Activated CD8-positive, alpha-beta T cell treated with anti-CD3 and anti-CD28 coated beads for 36 hours (primary cell): ENCODE measurements around the gene FOXF2. TPM values are rescaled to one million over a fixed set of nuclear protein-coding genes. Genes with fewer than 3 reads are reported as not detected.

Experiments
- ATAC-seq: fragments of 200-7000 bp; cut with Tn5 transposase; one replicate; pipeline ENCODE4 v1.10.0; 2021; ENCODE audit warnings: mild to moderate bottlenecking, moderate library complexity
- CTCF ChIA-PET: fragments of 350-600 bp; sonication (Branson Sonifier 250); formaldehyde crosslinking; loops from one replicate; lab custom pipeline; 2021; ENCODE audit warnings: antibody characterized with exemption; lab: Charles Lee
- POLR2A ChIA-PET: fragments of 350-600 bp; sonication (Branson Sonifier 250); formaldehyde crosslinking; loops from one replicate; lab custom pipeline; 2021; ENCODE audit warnings: antibody characterized with exemption; lab: Charles Lee
- DNase-seq: peaks from one replicate; pipeline ENCODE4 v3.0.0-alpha.2; 2020
- H3K27ac Mint-ChIP-seq: one replicate; pipeline ENCODE4 v1.8.0; 2021; ENCODE audit warnings: mild to moderate bottlenecking, mixed read lengths
- H3K27me3 Mint-ChIP-seq: one replicate; pipeline ENCODE4 v1.8.0; 2021; ENCODE audit warnings: mixed read lengths
- H3K36me3 Mint-ChIP-seq: one replicate; pipeline ENCODE4 v1.8.0; 2021; ENCODE audit warnings: low read depth, mixed read lengths
- H3K4me1 Mint-ChIP-seq: one replicate; pipeline ENCODE4 v1.8.0; 2021; ENCODE audit warnings: low read depth, mixed read lengths
- H3K4me3 Mint-ChIP-seq: one replicate; pipeline ENCODE4 v1.8.0; 2021; ENCODE audit warnings: mild to moderate bottlenecking, moderate library complexity, mixed read lengths
- H3K9me3 Mint-ChIP-seq: one replicate; pipeline ENCODE4 v1.8.0; 2021; ENCODE audit warnings: mixed read lengths
- intact Hi-C: fragments of 100-400 bp; cut with micrococcal nuclease; formaldehyde crosslinking; loops from one replicate; pipeline ENCODE4 v1.10.0; 2022
- total RNA-seq, 2 experiments: library from RNA; stranded (reverse); gene quantifications; one replicate each; pipeline ENCODE4 v1.2.3, GENCODE V29; 2021
- TF ChIP-seq, protein P1 (sequence below): fragments of 200-600 bp; IDR thresholded peaks from one replicate; pipeline ENCODE4 v1.8.0; 2022; ENCODE audit warnings: antibody characterized with exemption, mild to moderate bottlenecking

The FOXF2 gene
- total RNA-seq, 2 experiments from 2014 or later: not detected

DNA sequence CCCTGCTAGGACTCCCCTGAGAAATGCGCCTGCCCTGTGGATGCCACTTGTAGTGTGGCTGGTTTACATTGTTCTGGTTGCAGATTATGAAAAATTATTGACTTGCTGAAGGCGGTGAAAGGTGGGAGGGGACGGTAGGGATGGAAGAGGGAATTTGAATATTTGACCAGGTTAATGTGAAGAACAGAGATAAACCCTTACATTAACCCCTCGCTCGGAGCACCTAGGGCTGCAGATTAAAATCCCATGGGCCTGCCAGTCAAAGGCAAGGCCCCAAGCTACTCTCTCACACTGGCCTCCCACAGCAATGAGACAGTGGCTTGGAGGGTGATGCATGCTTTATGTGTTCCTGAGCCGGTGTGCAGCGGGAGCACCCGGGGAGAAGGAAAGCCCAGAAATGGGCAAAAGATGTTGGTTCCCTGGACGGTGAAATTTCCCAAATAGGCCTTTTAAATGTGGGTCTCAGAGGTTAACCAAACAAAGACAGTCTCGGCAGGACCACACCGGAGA lies 2.5 kb downstream of the FOXF2 start:
- no peak overlapping the region for H3K4me3 Mint-ChIP-seq
- H3K9me3 Mint-ChIP-seq: no peaks in the 10 kb centered on the region
- ChIA-PET POLR2A (interaction anchor here (0.6 to 1.0 kb wide), 2 partner anchors 9 to 457 kb away, joined by 3 read pairs; no protein-coding TSS in a partner anchor), CTCF (interaction anchor here (1.4 to 2.4 kb wide), 2 partner anchors 10 to 594 kb away, joined by 4 to 10 read pairs; no protein-coding TSS in a partner anchor)
- peaks cover 13% of the 10 kb centered on the region for H3K4me1 Mint-ChIP-seq
- H3K36me3 Mint-ChIP-seq: no peaks in the 10 kb centered on the region
- H3K27me3 Mint-ChIP-seq: peaks cover 73% of the 10 kb centered on the region
- DNase-seq: no peak
- no peak overlapping the region for H3K27ac Mint-ChIP-seq
- ATAC-seq: no peak
- intact Hi-C loops: no loop called here
- TF ChIP-seq, protein P1, sequence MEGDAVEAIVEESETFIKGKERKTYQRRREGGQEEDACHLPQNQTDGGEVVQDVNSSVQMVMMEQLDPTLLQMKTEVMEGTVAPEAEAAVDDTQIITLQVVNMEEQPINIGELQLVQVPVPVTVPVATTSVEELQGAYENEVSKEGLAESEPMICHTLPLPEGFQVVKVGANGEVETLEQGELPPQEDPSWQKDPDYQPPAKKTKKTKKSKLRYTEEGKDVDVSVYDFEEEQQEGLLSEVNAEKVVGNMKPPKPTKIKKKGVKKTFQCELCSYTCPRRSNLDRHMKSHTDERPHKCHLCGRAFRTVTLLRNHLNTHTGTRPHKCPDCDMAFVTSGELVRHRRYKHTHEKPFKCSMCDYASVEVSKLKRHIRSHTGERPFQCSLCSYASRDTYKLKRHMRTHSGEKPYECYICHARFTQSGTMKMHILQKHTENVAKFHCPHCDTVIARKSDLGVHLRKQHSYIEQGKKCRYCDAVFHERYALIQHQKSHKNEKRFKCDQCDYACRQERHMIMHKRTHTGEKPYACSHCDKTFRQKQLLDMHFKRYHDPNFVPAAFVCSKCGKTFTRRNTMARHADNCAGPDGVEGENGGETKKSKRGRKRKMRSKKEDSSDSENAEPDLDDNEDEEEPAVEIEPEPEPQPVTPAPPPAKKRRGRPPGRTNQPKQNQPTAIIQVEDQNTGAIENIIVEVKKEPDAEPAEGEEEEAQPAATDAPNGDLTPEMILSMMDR: no peak

DNA sequence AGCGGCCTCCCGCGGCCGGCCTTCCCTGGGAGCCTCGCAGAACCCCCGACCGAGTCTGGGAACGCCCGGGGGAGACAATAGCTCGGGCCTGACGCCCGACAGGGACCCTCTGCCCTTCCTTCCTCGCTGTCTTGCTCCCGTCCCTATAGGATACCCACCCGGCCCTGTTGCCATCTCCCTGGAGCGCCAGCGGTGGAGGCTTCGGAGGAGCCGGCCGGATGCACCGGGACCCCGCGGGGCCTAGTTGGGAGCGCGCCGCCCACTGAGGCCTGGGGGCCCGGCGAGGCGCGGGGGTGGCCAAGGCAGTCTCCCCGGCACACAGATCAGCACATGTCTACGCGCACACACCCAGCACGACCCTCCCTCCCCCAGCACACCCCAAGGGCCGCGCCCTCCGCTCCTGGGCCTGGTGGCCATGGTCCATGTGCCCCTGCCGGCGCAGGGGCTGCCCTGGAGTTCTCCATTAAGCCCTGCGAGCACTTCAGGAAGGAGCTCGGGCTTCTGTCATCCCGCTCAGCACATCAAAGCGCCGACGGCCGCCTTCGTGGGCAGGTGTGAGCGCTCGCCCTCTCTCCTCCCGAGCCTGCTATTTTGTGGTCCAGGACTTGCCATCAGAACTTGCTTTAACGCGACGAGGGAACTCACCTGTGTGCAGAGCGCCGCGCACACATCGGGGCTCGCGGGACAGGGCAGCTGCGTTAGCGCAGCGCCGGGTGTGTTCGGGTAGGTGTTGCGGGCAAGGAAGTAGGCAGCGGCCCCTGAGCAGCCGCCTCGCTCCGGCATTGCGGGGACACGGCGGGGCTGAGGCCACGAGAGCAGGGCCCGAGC lies 3.7 kb downstream of the FOXF2 start:
- CTCF ChIA-PET: interaction anchor here (0.9 kb wide), 1 partner anchor 799 kb away, joined by 3 read pairs; no protein-coding TSS in a partner anchor
- no peaks in the 10 kb centered on the region for H3K9me3 Mint-ChIP-seq
- intact Hi-C loops: no loop called here
- H3K36me3 Mint-ChIP-seq: no peaks in the 10 kb centered on the region
- no peak for DNase-seq
- peaks cover 14% of the 10 kb centered on the region for H3K4me1 Mint-ChIP-seq
- peaks cover 70% of the 10 kb centered on the region for H3K27me3 Mint-ChIP-seq
- H3K27ac Mint-ChIP-seq: no peak overlapping the region
- TF ChIP-seq, protein P1: no peak
- no peak for ATAC-seq
- POLR2A ChIA-PET: interaction anchor here (0.6 kb wide), 1 partner anchor 459 kb away, joined by 3 read pairs; no protein-coding TSS in a partner anchor
- no peak overlapping the region for H3K4me3 Mint-ChIP-seq

DNA sequence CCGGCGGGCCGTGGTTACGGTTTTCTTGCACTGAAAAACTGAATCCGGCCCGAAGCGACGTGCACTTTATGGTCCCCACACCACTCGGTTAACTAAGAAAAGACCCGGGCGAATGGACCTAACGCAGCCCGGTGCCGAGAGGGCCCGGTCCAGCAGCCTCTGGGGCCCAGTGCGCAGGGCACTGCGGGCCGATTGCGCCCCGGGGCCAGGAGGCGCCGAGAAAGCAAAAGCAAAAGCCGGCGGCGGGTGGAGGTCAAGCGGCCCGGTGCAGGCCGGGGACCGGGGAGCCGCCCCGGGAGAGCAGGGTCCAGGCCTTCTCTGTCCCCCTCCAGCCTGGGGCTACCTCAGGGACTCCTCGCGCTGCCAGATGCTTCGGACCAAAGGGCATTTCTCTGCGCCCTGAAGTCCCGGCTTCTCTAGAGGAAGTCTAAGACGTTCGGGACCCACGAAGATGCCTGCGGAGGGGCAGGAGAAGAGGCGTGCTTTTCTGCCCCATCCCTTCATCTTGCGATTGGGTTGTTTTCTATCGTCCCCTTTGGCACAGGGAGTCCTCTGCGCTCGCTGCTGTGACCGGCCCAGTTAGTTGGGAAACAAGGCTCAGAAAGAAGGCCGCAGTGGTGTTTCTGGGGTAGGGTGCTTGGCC lies 4.4 kb downstream of the FOXF2 start:
- Mint-ChIP-seq H3K27me3 (peaks cover 64% of the 10 kb centered on the region), H3K27ac (no peak overlapping the region), H3K36me3 (no peaks in the 10 kb centered on the region), H3K9me3 (no peaks in the 10 kb centered on the region), H3K4me3 (no peak overlapping the region), H3K4me1 (peaks cover 7% of the 10 kb centered on the region)
- POLR2A ChIA-PET: no interaction called here
- intact Hi-C loops: no loop called here
- ATAC-seq: no peak
- CTCF ChIA-PET: no interaction called here
- no peak for DNase-seq
- TF ChIP-seq, protein P1: no peak

DNA sequence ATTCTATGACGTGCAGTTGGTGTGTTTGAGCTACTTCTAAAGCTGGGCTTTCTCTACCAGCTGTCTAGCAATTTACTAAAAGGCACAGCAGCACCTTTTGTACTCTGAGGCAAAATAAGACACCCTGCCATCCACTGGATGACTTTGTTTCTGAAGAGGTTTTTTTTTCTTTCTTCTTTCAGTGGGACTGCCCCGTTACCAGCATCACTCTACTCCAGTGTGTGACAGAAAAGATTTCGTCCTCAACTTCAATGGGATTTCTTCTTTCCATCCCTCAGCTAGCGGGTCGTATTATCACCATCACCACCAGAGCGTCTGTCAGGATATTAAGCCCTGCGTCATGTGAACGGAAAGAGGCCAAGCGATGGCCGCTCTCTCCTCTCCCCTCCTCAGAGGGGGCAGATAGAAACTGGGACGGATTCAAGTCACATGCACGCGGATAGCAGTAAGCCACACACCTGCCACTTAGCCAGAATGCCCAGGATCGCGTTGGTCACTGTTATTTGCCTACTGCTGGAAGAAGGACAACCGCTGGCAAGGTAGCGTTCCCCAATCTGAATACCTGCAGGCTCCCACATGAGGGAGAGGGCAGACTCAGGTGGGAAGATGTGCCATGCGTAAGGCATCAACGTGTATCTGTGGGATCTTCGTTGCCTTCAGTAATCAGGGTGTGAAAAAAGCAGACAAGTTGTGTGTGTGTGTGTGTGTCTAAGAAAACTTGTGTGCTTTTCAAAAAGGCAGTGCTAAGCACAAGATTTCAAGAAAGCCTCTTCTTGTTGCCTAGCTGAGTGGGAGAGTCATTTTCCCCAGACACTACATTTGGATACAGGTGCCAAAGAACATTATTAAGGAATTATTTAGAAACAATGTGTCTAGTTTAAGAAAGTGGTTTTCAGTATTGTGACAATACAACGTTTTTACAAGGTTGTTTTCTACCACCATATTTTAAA lies 5.4 kb downstream of the FOXF2 start:
- POLR2A ChIA-PET: no interaction called here
- TF ChIP-seq, protein P1: no peak
- Mint-ChIP-seq H3K4me1 (peaks cover 6% of the 10 kb centered on the region), H3K36me3 (no peaks in the 10 kb centered on the region), H3K27me3 (peaks cover 60% of the 10 kb centered on the region), H3K27ac (no peak overlapping the region), H3K4me3 (no peak overlapping the region), H3K9me3 (no peaks in the 10 kb centered on the region)
- intact Hi-C loops: loop anchor here (5.0 kb wide), 1 partner anchor 597 kb away; no protein-coding TSS in a partner anchor
- CTCF ChIA-PET: interaction anchor here (0.7 to 2.9 kb wide), 5 partner anchors 11 to 802 kb away, joined by 3 to 10 read pairs (median 4); no protein-coding TSS in a partner anchor
- ATAC-seq (no peak), DNase-seq (no peak)
